WTC11 (cell line): ENCODE data around the gene ZNF823.
"Not testable (repeated sequence)": the region's sequence is repeated elsewhere in the genome, so short reads cannot be mapped to it uniquely, and the experiment has no call there.

Experiments used
- CTCF ChIP-seq: fragments of 200-600 bp; IDR thresholded peaks from 2 replicates; pipeline ENCODE4 v1.8.0; 2022; ENCODE audit warnings: antibody characterized with exemption
- FOXJ3 ChIP-seq: sonication (generic); formaldehyde crosslinking; IDR thresholded peaks from 2 replicates; pipeline ENCODE4 v1.9.0; 2021; ENCODE audit warnings: missing genetic modification reagents, mild to moderate bottlenecking, borderline replicate concordance
- NFATC4 ChIP-seq: fragments of 250-450 bp; sonication (Bioruptor Pico); IDR thresholded peaks from 2 replicates; pipeline ENCODE4 v1.9.0; 2021; ENCODE audit warnings: mild to moderate bottlenecking
- OVOL2 ChIP-seq: fragments of 250-450 bp; sonication (Bioruptor Pico); IDR thresholded peaks from 2 replicates; pipeline ENCODE4 v1.9.0; 2021; ENCODE audit warnings: mild to moderate bottlenecking, borderline replicate concordance
- ZNF281 ChIP-seq: sonication (generic); formaldehyde crosslinking; IDR thresholded peaks from 2 replicates; pipeline ENCODE4 v1.8.0; 2023; ENCODE audit warnings: mild to moderate bottlenecking, missing genetic modification reagents
- ZNF423 ChIP-seq: fragments of 250-450 bp; sonication (Bioruptor Pico); IDR thresholded peaks from 2 replicates; pipeline ENCODE4 v2.1.2; 2022; ENCODE audit warnings: mild to moderate bottlenecking, moderate library complexity

DNA sequence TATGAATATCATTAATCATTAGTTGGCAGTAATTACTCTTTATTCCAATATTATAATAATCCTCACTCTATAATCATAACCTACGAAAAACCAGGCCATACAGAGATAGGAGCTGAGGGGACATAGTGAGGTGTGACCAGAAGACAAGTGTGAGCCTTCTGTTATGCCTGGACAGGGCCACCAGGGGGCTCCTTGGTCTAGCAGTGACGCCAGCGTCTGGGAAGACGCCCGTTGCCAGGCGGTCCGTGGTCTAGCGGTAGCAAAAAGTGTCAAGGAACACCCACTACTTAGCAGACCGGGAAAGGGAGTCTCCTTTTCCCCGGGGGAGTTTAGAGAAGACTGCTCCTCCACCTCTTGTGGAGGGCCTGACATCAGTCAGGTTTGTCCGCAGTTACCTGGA is 32.8 kb upstream of the ZNF823 start:
- not testable (repeated sequence) for TF ChIP-seq NFATC4, FOXJ3, OVOL2, ZNF423, ZNF281 (CRISPR knock-in tag)
- TF ChIP-seq CTCF, result peak; percentile 40; the same call in 1 of the 2 replicates
